Cardiac muscle cell (in vitro differentiated cells and primary cell): ENCODE results near the gene SOX10. TPM values are rescaled to one million over a fixed set of nuclear protein-coding genes. Genes with fewer than 3 reads are reported as not detected.

ENCODE experiments used
- DNase-seq, 2 donors: peaks; one replicate each; pipeline versions ENCODE4 v3.0.0 to v3.0.0-alpha.2; 2010 to 2017; ENCODE audit warnings: low read depth in 1 of 2, low spot score in 1 of 2
- H3K27ac ChIP-seq: fragments of 200-600 bp; sonication (generic); 2 replicates; pipeline ENCODE4 v1.5.1; 2016
- H3K27me3 ChIP-seq: fragments of 200-600 bp; sonication (generic); 2 replicates; pipeline ENCODE4 v1.6.0; 2016; ENCODE audit warnings: control low read depth
- H3K36me3 ChIP-seq: fragments of 200-600 bp; sonication (generic); 2 replicates; pipeline ENCODE4 v1.5.1; 2016; ENCODE audit warnings: control low read depth
- H3K4me1 ChIP-seq: fragments of 200-600 bp; sonication (generic); 2 replicates; pipeline ENCODE4 v1.8.1; 2017; ENCODE audit warnings: low read depth, mild to moderate bottlenecking, mixed run types
- H3K4me3 ChIP-seq: fragments of 200-600 bp; sonication (generic); 2 replicates; pipeline ENCODE4 v1.5.1; 2016; ENCODE audit warnings: mild to moderate bottlenecking
- H3K9me3 ChIP-seq: fragments of 200-600 bp; sonication (generic); 2 replicates; pipeline ENCODE4 v1.5.1; 2017; ENCODE audit warnings: low read depth, mild to moderate bottlenecking, control low read depth
- CTCF ChIP-seq: IDR thresholded peaks from 2 replicates; pipeline ENCODE4 v1.5.1; 2012; ENCODE audit warnings: low read depth, mild to moderate bottlenecking, low read length
- polyA plus RNA-seq: library from polyadenylated mRNA; unstranded; fragments of >200 nt; fragmentation: Nextera tagmentation; extraction: Ambion mirVana; gene quantifications from 2 replicates; pipeline ENCODE4 v1.2.1, GENCODE V29; 2016
- total RNA-seq: library from RNA; depleted of rRNA; stranded (reverse); fragments of >200 nt; gene quantifications from 2 replicates; pipeline ENCODE4 v1.2.3, GENCODE V29; 2016

Gene SOX10
- 0.03 TPM in 1 of 2 replicates, not detected in the other for total RNA-seq
- not detected in 2 replicates for polyA plus RNA-seq

- Histone ChIP-seq H3K4me1 (no peaks in the 10 kb centered on the region), H3K9me3 (no peaks in the 10 kb centered on the region), H3K27ac (no peak within 1 kb of the TSS), H3K27me3 (peaks cover 33% of the 10 kb centered on the region), H3K36me3 (no peaks in the 10 kb centered on the region), H3K4me3 (no peak within 1 kb of the TSS)
- no peak for DNase-seq
- no peak for TF ChIP-seq CTCF
These were observed at the start of gene SOX10 for GRCh38 chr22:37983860-37984791. TSS of gene SOX10 (minus strand) at chr22:37984555. CDS start at chr22:37983784, 771 bp downstream.

DNA sequence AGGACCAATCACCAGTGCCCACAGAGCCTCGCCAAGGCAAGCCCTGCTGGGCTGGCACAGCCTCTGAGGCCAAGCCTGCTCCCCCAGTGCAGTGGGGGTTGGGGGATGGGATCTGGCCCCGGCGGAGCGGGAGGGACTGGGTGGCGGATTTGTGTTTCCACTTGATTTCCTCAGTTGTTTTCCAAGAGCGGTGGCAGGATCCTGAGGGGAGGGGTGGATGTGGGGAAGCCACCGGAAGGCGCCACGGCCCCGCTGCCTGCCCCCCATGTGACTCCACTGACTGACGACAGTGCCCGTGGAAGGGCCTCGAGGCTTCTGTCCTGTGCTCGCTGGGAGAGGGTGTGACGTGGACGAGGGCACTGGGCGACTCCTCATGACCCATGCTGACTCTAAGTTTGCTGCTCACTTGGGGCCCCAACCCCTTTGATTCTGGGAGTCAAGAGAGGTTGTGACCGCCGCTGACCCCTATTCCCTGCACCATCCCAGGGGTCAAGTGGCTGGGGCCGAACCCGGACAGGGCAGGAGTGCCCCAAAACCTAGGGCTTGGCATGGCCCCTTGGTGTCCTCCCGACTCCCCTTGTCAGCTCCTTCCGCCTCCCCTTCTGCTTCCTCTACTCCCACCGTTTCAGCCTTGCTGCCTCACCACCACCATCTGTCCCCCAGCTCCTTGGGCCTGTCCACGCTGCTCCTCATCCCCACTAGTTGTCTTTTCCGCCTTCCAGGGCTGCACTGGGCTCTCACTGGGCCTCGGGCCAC lies 49.3 kb upstream of the SOX10 start:
- DNase-seq: no peak
- H3K4me3 ChIP-seq: no peak overlapping the region
- H3K36me3 ChIP-seq: no peaks in the 10 kb centered on the region
- no peaks in the 10 kb centered on the region for H3K9me3 ChIP-seq
- no peaks in the 10 kb centered on the region for H3K27me3 ChIP-seq
- no peak overlapping the region for H3K27ac ChIP-seq
- H3K4me1 ChIP-seq: peaks cover 19% of the 10 kb centered on the region
- no peak for TF ChIP-seq CTCF

DNA sequence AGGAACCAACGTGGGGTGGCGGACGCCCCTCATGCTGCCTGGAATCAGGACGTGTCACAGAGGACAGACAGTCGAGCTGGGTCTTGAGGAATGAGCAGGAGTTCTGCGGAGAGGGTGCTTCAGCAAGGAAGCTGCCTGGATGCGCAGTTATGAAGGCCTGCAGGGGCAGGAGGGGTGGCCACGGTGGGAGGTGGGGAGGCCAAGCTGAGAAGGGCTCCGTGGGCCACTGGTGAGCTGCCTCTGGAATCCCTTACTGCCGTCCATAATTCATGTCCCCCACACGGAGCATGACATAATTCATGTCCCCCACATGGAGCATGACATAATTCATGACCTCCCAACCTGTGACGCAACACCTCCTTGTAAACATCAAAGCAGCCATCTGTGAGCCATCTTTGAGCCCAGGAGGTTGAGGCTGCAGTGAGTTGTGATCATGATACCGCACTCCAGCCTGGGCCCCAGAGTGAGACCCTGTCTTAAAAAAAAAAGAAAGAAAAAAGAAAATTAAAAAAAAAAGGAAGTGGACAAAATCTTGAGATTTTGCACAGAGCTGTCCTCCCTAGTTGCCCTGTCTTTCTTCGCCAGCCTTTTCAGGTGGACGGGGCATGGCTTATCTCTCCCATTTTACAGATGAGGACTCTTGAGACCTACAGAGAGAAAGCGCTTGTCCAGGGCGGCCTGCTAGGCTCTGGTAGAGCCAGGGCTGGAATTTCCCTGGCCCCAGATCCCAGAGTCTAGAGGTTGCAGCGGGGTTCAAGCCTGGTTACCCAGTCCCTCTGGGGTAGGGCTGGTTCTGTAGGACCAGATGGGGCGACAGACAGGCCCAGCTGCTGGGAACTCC lies 48.5 kb upstream of the SOX10 start:
- H3K27ac ChIP-seq: no peak overlapping the region
- TF ChIP-seq CTCF: no peak
- no peak overlapping the region for H3K4me3 ChIP-seq
- no peaks in the 10 kb centered on the region for H3K9me3 ChIP-seq
- peaks cover 19% of the 10 kb centered on the region for H3K4me1 ChIP-seq
- no peaks in the 10 kb centered on the region for H3K27me3 ChIP-seq
- H3K36me3 ChIP-seq: no peaks in the 10 kb centered on the region
- peak in 1 of 2 donors; percentile 79 for DNase-seq

- no peaks in the 10 kb centered on the region for H3K9me3 ChIP-seq
- DNase-seq: no peak
- TF ChIP-seq CTCF: no peak
- peak overlapping the region; percentile 24 for H3K27ac ChIP-seq
- peaks cover 19% of the 10 kb centered on the region for H3K4me1 ChIP-seq
- no peaks in the 10 kb centered on the region for H3K36me3 ChIP-seq
- H3K27me3 ChIP-seq: no peaks in the 10 kb centered on the region
- H3K4me3 ChIP-seq: no peak overlapping the region
These were observed 47.1 kb upstream of the SOX10 start for GRCh38 chr22:38031491-38031890.
